Trophoblast cell (in vitro differentiated cells and primary cell): ENCODE data around the gene EXOC3L2. TPM values are rescaled to one million over a fixed set of nuclear protein-coding genes. Genes with fewer than 3 reads are reported as not detected.

ENCODE experiments used
- DNase-seq, 2 donors: peaks; one replicate each; pipeline ENCODE4 v3.0.0-alpha.2; 2016
- H2AFZ ChIP-seq: 2 replicates; pipeline ENCODE4 v1.6.1; 2013; ENCODE audit warnings: low read length, moderate library complexity, mild to moderate bottlenecking; ENCODE audit not compliant: insufficient read depth, poor library complexity
- H2AK5ac ChIP-seq: 2 replicates; pipeline ENCODE4 v1.6.1; 2013; ENCODE audit warnings: mild to moderate bottlenecking, low read length
- H2BK120ac ChIP-seq: 2 replicates; pipeline ENCODE4 v1.6.1; 2013; ENCODE audit warnings: low read length, mild to moderate bottlenecking, moderate library complexity; ENCODE audit not compliant: insufficient read depth, poor library complexity
- H2BK12ac ChIP-seq: 2 replicates; pipeline ENCODE4 v1.6.1; 2013; ENCODE audit warnings: mild to moderate bottlenecking, low read length, moderate library complexity
- H2BK5ac ChIP-seq: 2 replicates; pipeline ENCODE4 v1.6.1; 2013; ENCODE audit warnings: low read length, low read depth, moderate library complexity, mild to moderate bottlenecking; ENCODE audit not compliant: poor library complexity
- H3K14ac ChIP-seq: 2 replicates; pipeline ENCODE4 v1.6.1; 2013; ENCODE audit warnings: mild to moderate bottlenecking, low read length
- H3K18ac ChIP-seq: 2 replicates; pipeline ENCODE4 v1.6.1; 2013; ENCODE audit warnings: mild to moderate bottlenecking, low read length
- H3K23ac ChIP-seq: 2 replicates; pipeline ENCODE4 v1.6.1; 2013; ENCODE audit warnings: low read length
- H3K27ac ChIP-seq: 2 replicates; pipeline ENCODE4 v1.5.1; 2013; ENCODE audit warnings: low read depth, mild to moderate bottlenecking, inconsistent platforms, low read length, moderate library complexity
- H3K27me3 ChIP-seq: 2 replicates; pipeline ENCODE4 v1.6.1; 2013; ENCODE audit warnings: inconsistent platforms, mild to moderate bottlenecking, low read length, moderate library complexity; ENCODE audit not compliant: insufficient read depth
- H3K36me3 ChIP-seq, 2 experiments: 1 replicate in 1 of 2; 2 replicates in 1 of 2; pipeline ENCODE4 v1.6.1; 2013; ENCODE audit warnings: low read length in 2 of 2, mild to moderate bottlenecking in 2 of 2, moderate library complexity in 1 of 2; ENCODE audit not compliant: insufficient read depth in 2 of 2, control insufficient read depth in 1 of 2
- H3K4ac ChIP-seq: 2 replicates; pipeline ENCODE4 v1.6.1; 2013; ENCODE audit warnings: low read depth, mild to moderate bottlenecking, low read length, moderate library complexity
- H3K4me1 ChIP-seq, 2 experiments: 1 replicate in 1 of 2; 2 replicates in 1 of 2; pipeline ENCODE4 v1.6.1; 2013; ENCODE audit warnings: low read length in 2 of 2, mild to moderate bottlenecking in 2 of 2, moderate library complexity in 1 of 2; ENCODE audit not compliant: insufficient read depth in 2 of 2, control insufficient read depth in 1 of 2
- H3K4me2 ChIP-seq: 2 replicates; pipeline ENCODE4 v1.6.1; 2013; ENCODE audit warnings: inconsistent platforms, mild to moderate bottlenecking, low read length, moderate library complexity
- H3K4me3 ChIP-seq: 2 replicates; pipeline ENCODE4 v1.5.1; 2013; ENCODE audit warnings: mild to moderate bottlenecking, low read depth, low read length, inconsistent platforms
- H3K79me1 ChIP-seq: one replicate; pipeline ENCODE4 v1.6.1; 2013; ENCODE audit warnings: low read length
- H3K79me2 ChIP-seq: 2 replicates; pipeline ENCODE4 v1.6.1; 2013; ENCODE audit warnings: low read length, mild to moderate bottlenecking; ENCODE audit not compliant: control insufficient read depth, insufficient read depth, poor library complexity
- H3K9ac ChIP-seq: 2 replicates; pipeline ENCODE4 v1.6.1; 2013; ENCODE audit warnings: mild to moderate bottlenecking, low read length
- H3K9me3 ChIP-seq: 2 replicates; pipeline ENCODE4 v1.6.1; 2013; ENCODE audit warnings: low read depth, mild to moderate bottlenecking, control low read depth, inconsistent platforms, low read length; ENCODE audit not compliant: insufficient read depth
- H4K12ac ChIP-seq: 2 replicates; pipeline ENCODE4 v1.6.1; 2013; ENCODE audit warnings: low read depth, mild to moderate bottlenecking, low read length, moderate library complexity
- H4K8ac ChIP-seq: 2 replicates; pipeline ENCODE4 v1.6.1; 2013; ENCODE audit warnings: low read depth, mild to moderate bottlenecking, low read length, moderate library complexity
- H4K91ac ChIP-seq: one replicate; pipeline ENCODE4 v1.6.1; 2013; ENCODE audit warnings: low read depth, mild to moderate bottlenecking, low read length, moderate library complexity
- WGBS: extraction: QIAGEN DNeasy Blood & Tissue Kit; methylation state at CpG from one replicate; pipeline ENCODE4 v1.1.7; 2013; ENCODE audit warnings: missing lambda C conversion rate; ENCODE audit not compliant: insufficient read length, insufficient coverage; ENCODE audit errors: extremely low coverage; 5-methylcytosine and 5-hydroxymethylcytosine counted together
- polyA plus RNA-seq: library from polyadenylated mRNA; stranded (reverse); fragments of 200-250 nt; gene quantifications from 2 replicates; pipeline ENCODE4 v1.2.3, GENCODE V29; 2013

Gene EXOC3L2
- polyA plus RNA-seq: 0.12 and 0.18 TPM in 2 replicates

DNA sequence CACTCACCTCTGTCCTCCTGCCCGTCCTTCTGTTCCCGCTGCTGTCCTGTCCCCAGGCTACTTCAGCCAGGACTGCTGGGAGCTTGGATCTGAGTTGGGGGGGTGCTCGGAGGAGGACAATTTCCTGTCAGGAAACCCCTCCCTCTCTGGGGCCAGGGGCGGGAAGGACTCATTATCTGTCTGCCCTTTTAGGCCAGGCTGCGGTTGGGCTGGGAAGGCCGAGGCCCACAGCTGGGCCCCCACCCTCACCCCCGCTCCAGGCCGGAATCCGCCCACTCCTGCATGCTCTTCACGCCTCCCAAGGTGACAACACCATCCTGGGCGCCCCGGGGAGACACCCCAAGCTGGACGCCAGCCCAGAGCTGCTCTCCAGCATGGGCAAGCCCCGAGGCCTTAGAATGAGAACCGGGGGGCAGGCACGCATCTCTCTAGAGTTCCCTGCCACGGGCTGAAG is at the start of gene EXOC3L2:
TSS of gene EXOC3L2 (minus strand) at position 74 of the 454 bp plus-strand sequence. CDS start 6,362 bp downstream, outside the sequence.
- Histone ChIP-seq H3K27me3 (no peaks in the 10 kb centered on the region), H3K79me2 (no peaks in the 10 kb centered on the region), H3K9ac (no peak within 1 kb of the TSS), H3K79me1 (no peaks in the 10 kb centered on the region), H3K9me3 (peaks cover 2% of the 10 kb centered on the region), H2AFZ (peak within 1 kb of the TSS; percentile 3), H3K18ac (no peak within 1 kb of the TSS), H4K12ac (no peak within 1 kb of the TSS), H3K4me3 (no peak within 1 kb of the TSS), H3K4me1 (peaks cover 8 to 11% of the 10 kb centered on the region in 2 experiments), H2BK12ac (no peak within 1 kb of the TSS), H2BK5ac (no peak within 1 kb of the TSS), H3K14ac (no peak within 1 kb of the TSS), H2BK120ac (no peak within 1 kb of the TSS), H2AK5ac (no peak within 1 kb of the TSS), H4K8ac (peak within 1 kb of the TSS; percentile 4), H3K4ac (no peak within 1 kb of the TSS), H4K91ac (peak within 1 kb of the TSS; percentile 10), H3K27ac (no peak within 1 kb of the TSS), H3K36me3 (no peaks in the 10 kb centered on the region), H3K23ac (no peak within 1 kb of the TSS), H3K4me2 (no peak within 1 kb of the TSS)
- no peak for DNase-seq
- no CpG with 5 or more reads among the region's 17 CpGs for WGBS

DNA sequence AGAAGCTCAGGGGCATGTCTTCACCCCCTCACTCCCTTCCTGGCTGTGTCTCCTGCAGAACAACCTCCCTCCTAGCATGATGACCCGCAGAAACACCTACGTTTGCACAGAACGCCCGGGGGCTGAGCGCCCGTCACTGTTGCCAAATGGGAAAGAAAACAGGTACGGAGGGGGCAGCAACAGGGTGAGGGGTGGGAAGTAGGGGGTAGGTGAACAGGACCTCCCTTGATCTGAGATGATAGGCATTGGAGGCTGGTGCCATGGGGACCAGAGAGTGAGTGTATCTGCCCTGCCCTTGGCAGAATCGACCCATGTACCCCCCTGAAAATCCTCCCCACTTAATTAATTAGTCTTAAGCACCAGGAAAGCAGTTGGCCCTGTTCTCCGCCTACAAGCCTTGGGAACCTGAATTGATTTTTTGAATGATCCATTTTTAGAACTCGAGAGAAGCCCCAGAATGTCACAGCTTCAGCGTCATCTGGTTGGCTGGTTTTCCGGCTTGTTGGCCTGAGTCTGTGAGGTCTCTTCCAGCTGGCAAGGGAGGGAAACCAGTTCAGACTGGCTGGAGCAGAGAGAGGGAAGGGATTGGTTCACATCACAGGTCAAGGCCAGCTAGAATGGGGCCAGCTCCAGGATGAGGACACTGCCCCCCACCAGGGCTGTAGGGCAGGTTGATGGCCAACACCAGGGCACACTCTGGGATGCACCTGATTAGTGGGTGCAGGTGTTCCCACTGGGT is 49.3 kb upstream of the EXOC3L2 start:
- no peak for DNase-seq
- no peaks in the 10 kb centered on the region for H3K79me1 ChIP-seq
- H2BK5ac ChIP-seq: no peak overlapping the region
- no peaks in the 10 kb centered on the region for H3K4me1 ChIP-seq
- WGBS: no CpG with 5 or more reads among the region's 12 CpGs
- H3K4me2 ChIP-seq: no peak overlapping the region
- no peaks in the 10 kb centered on the region for H3K79me2 ChIP-seq
- no peak overlapping the region for H2BK12ac ChIP-seq
- no peak overlapping the region for H2AK5ac ChIP-seq
- peaks cover 40 to 43% of the 10 kb centered on the region in 2 experiments for H3K36me3 ChIP-seq
- no peak overlapping the region for H3K4ac ChIP-seq
- no peaks in the 10 kb centered on the region for H3K27me3 ChIP-seq
- H3K18ac ChIP-seq: no peak overlapping the region
- no peak overlapping the region for H2BK120ac ChIP-seq
- no peak overlapping the region for H3K9ac ChIP-seq
- H4K91ac ChIP-seq: no peak overlapping the region
- H2AFZ ChIP-seq: no peak overlapping the region
- no peak overlapping the region for H3K23ac ChIP-seq
- no peak overlapping the region for H3K27ac ChIP-seq
- peaks cover 4% of the 10 kb centered on the region for H3K9me3 ChIP-seq
- no peak overlapping the region for H3K14ac ChIP-seq
- no peak overlapping the region for H3K4me3 ChIP-seq
- no peak overlapping the region for H4K8ac ChIP-seq
- no peak overlapping the region for H4K12ac ChIP-seq

DNA sequence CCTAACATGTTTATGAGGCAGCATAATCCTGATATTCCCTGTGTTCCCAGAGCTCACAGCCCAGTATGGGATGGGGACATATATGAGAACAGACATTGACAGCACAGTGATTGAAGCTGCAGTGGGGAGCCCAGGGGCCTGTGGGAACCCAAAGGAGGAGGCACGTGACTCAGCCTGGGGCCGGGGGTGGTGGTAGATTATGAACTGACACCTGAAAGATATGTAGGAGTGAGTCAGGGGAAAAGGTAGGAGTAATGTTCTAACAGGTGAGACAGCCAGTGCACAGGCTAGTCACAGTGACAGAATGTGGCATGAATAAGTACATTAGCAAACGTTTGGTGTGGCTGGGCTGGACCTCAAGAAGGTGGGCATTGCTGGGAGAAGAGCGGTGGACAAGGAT is 48.5 kb upstream of the EXOC3L2 start:
- peaks cover 37 to 42% of the 10 kb centered on the region in 2 experiments for H3K36me3 ChIP-seq

DNA sequence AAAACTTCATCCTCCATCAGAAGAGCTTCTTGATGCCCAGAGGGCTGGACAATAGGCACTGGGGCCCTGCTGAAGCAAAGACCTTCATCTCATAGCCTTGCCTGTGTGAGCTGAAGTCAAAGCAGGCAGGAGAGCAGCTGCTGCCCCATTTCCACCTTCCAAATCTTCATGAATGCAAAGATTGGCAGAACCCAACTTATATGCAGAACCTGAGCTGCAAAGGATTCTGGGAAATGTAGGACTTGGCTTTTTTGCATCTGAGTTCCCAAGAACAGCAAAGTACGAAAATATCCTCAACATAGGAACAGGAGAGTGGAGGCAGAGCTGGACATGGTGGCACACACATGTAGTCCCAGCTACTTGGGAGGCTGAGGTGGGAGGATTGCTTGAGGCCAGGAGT is 46.6 kb upstream of the EXOC3L2 start:
- Histone ChIP-seq H2BK12ac (no peak overlapping the region), H4K91ac (no peak overlapping the region), H3K18ac (no peak overlapping the region), H2AFZ (no peak overlapping the region), H3K4me3 (no peak overlapping the region), H4K8ac (no peak overlapping the region), H3K79me1 (no peaks in the 10 kb centered on the region), H2AK5ac (no peak overlapping the region), H3K14ac (no peak overlapping the region), H3K79me2 (no peaks in the 10 kb centered on the region), H2BK5ac (no peak overlapping the region), H3K23ac (no peak overlapping the region), H4K12ac (no peak overlapping the region), H3K9ac (no peak overlapping the region), H3K4me1 (no peaks in the 10 kb centered on the region), H3K4me2 (no peak overlapping the region), H3K27ac (no peak overlapping the region), H3K27me3 (no peaks in the 10 kb centered on the region), H2BK120ac (no peak overlapping the region), H3K36me3 (peaks cover 43 to 48% of the 10 kb centered on the region in 2 experiments), H3K4ac (no peak overlapping the region), H3K9me3 (peaks cover 6% of the 10 kb centered on the region)
- no peak for DNase-seq
- WGBS: no CpG with 5 or more reads among the region's 1 CpG

More for the DNA sequence above, 48.5 kb upstream of the EXOC3L2 start:
- Histone ChIP-seq H2AFZ (no peak overlapping the region), H3K79me1 (no peaks in the 10 kb centered on the region), H3K4me2 (no peak overlapping the region), H3K27ac (no peak overlapping the region), H3K9me3 (peaks cover 6% of the 10 kb centered on the region), H2BK120ac (no peak overlapping the region), H4K8ac (no peak overlapping the region), H3K4me3 (no peak overlapping the region), H3K9ac (no peak overlapping the region), H4K12ac (no peak overlapping the region), H2AK5ac (no peak overlapping the region), H3K14ac (no peak overlapping the region), H3K23ac (no peak overlapping the region), H3K18ac (no peak overlapping the region), H2BK12ac (no peak overlapping the region), H2BK5ac (no peak overlapping the region), H3K27me3 (no peaks in the 10 kb centered on the region), H3K79me2 (no peaks in the 10 kb centered on the region), H4K91ac (no peak overlapping the region), H3K4me1 (no peaks in the 10 kb centered on the region), H3K4ac (no peak overlapping the region)
- no CpG with 5 or more reads among the region's 4 CpGs for WGBS
- DNase-seq: no peak
